IPS-11a (cell line): Measurements from ENCODE around the gene U2SURP.

Experiments used
- H3K4me3 ChIP-seq: one replicate; pipeline ENCODE4 v1.5.1; 2013; ENCODE audit warnings: low read depth, low read length, control low read depth

The U2SURP gene

DNA sequence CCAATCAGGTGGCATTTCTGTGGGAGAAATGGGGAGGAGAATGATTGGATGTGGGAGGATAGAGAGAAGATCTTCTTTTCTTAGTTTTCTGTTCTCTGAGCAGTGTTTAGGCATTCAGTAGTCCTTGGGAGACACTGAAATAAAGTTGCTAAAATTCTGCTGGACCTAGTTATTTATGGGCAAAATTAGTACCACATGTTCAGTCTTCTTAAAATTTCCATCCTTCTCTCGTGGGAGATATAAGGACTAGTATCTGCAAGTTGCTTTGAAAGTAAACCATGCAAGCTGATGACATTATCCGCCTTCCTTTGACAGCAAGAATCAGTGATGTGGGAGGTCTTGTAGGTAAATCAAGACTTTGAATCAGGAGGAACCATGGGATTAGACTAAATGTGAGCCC, 98.3 kb downstream of the U2SURP start:
- no peak overlapping the region for H3K4me3 ChIP-seq

DNA sequence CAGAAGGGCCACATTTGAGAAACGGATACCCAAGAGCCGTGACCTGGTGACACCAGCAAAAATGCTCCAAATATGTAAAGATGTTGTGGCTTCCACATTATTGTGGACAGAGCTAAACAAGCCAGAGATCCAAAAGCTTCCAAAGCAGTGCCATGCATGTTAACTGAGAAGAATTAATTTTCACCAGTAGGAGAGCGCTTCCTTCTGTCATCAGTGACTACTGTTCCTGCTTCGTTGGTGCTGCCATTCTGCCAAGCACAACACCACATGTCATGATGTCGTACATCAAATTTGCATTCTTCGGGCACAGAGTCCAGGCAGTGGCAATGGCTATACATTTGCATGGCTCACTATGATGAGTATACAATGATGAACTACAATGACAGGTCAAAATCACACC, 99.1 kb downstream of the U2SURP start:
- no peak overlapping the region for H3K4me3 ChIP-seq

DNA sequence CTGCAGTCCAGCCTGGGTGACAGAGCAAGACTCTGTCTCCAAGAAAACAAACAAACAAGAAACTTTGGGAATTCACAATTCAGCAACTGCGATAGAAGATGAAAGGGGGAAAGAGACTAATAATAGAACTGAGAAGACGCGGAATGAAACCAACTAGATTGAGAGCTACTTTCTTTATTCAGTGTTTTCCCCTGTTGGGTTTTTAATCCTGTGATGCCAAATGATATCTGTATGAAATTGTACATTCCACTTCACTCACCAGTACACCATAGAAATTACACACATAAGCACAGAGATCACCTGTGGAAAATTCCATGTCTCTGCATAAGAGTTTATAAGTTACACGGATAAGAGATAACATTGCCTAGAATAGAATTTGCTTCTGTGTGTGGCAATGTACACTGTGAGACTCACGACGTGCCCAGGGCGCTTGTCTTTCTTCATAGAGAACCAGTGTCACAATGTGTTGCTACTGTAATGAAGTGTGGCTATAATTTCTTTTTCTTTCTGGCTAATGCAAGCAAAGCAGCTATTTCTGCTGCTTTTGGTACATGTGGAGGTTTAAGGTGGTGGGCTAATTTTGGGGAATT, 100.5 kb downstream of the U2SURP start:
- no peak overlapping the region for H3K4me3 ChIP-seq

DNA sequence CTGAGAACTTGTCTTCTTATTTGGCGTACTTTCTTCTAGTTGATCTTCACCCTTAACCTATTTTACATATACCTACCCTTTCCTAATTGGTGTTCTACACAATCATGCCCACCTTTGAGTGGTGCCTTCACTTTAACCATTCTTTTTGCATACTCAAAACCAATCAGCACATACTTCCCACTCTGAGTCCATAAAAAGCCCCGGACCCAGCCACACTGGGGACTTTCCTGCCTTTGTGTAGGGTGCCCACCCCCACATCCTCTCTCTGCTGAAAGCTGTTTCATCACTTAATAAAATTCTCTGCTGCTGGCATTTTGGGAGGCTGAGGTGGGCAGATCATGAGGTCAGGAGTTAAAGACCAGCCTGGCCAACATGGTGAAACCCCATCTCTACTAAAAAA, 102.3 kb downstream of the U2SURP start:
- no peak overlapping the region for H3K4me3 ChIP-seq

DNA sequence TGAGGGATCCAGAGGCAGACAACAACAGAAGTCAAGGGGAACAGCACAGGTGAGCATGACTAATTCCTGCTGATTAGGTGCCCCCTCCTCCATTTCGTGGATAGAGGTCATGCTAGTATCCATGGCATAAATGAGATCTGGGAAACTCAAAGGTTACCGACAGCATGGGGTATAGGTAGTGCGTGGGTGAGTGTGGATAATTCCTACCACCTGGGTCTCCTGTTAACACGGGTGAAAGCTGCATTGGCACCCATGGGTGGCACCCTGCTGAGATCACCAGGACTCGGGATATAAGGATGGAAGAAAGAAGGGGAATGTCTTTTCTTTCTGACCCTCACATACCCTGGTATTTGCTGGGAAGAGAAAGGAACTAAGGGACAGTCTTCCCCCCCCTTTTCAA, 103.8 kb downstream of the U2SURP start:
- H3K4me3 ChIP-seq: no peak overlapping the region

DNA sequence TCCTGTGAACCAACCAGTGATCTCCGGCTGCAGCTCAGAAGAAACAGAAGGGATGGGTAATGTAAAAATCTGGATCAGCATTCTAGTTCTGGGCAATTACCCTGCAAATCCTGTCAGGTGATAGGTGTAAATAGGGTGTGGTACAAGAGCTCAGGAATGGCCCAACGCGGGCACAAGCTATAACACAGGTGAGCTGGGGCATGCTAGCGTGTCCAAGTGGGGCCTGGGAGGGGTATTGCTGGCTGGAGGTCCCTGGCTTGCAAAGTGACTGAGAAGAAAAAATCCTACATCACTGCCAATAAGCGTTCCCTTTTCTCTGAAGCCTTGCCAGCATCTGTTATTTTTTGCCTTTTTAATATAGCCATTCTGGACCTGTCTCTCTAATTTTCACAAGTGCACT, 108.5 kb downstream of the U2SURP start:
- H3K4me3 ChIP-seq: no peak overlapping the region
